Right lobe of liver (tissue), 6 donors: Measurements from ENCODE around the gene MAFF. TPM values are rescaled to one million over a fixed set of nuclear protein-coding genes. Genes with fewer than 3 reads are reported as not detected.
A peak's percentile ranks its signal among the peaks of the same experiment; 100 is the strongest.

Source experiments
- ATAC-seq, 4 donors: fragments of 200-7000 bp; cut with Tn5 transposase; one replicate each; pipeline ENCODE4 v1.9.1; 2020; ENCODE audit warnings: mild to moderate bottlenecking in 4 of 4, moderate library complexity in 4 of 4
- DNase-seq, 3 donors: peaks; one replicate each; pipeline ENCODE4 v3.0.0-alpha.2; 2020
- H3K27ac ChIP-seq, 3 donors: fragments of 200-600 bp; one replicate each; pipeline ENCODE4 v1.8.0; 2022
- H3K27me3 ChIP-seq, 2 donors: fragments of 200-600 bp; one replicate each; pipeline ENCODE4 v1.8.0; 2022
- H3K36me3 ChIP-seq, 4 donors: fragments of 200-600 bp; sonication (generic) in 1 of 4; one replicate each; pipeline versions ENCODE4 v1.5.1 to v1.8.0; 2017 to 2022; ENCODE audit warnings: control low read depth in 1 of 4
- H3K4me1 ChIP-seq, 4 donors: fragments of 200-600 bp; sonication (generic) in 1 of 4; one replicate each; pipeline versions ENCODE4 v1.5.1 to v1.8.0; 2017 to 2022; ENCODE audit warnings: control low read depth in 1 of 4
- H3K4me3 ChIP-seq, 3 donors: fragments of 200-600 bp; one replicate each; pipeline ENCODE4 v1.8.0; 2022
- H3K9me3 ChIP-seq, 4 donors: fragments of 200-600 bp; sonication (generic) in 1 of 4; one replicate each; pipeline versions ENCODE4 v1.5.1 to v1.8.0; 2017 to 2022; ENCODE audit warnings: control low read depth in 1 of 4
- POLR2A ChIP-seq: fragments of 450-650 bp; IDR thresholded peaks from one replicate; pipeline ENCODE4 v1.6.1; 2017; ENCODE audit warnings: antibody characterized with exemption, mild to moderate bottlenecking
- WGBS: methylation state at CpG from one replicate; pipeline ENCODE4 v1.1.6; 2018; ENCODE audit warnings: low coverage, low lambda C conversion rate; ENCODE audit not compliant: insufficient coverage; ENCODE audit errors: missing lambda C conversion rate; 5-methylcytosine and 5-hydroxymethylcytosine counted together
- intact Hi-C, 2 donors: fragments of 100-400 bp; cut with DNase I; formaldehyde crosslinking; loops; one replicate each; pipeline versions ENCODE4 v1.11.2 to v1.14.1; 2022
- total RNA-seq, 6 experiments: library from RNA; depleted of rRNA in 2 of 6; stranded (reverse); fragments of >200 nt in 2 of 6; fragmentation: NEBNext Ultra II Directional in 3 of 6; extraction: Animal tissue kit (Norgen Biotek cat#: 25700) in 3 of 6; gene quantifications; one replicate each; pipeline versions ENCODE4 v1.1.0 to v1.2.4, GENCODE V29; 2016 to 2023
- TF ChIP-seq, protein P1 (sequence below), 4 donors: fragments of 200-600 bp in 3 of 4; fragments of 450-650 bp in 1 of 4; IDR thresholded peaks; one replicate each; pipeline versions ENCODE4 v1.5.1 to v1.8.0; 2016 to 2022; ENCODE audit warnings: antibody characterized with exemption in 4 of 4, mild to moderate bottlenecking in 2 of 4
- donor health status: DM: no; HTN: yes; CAD: no.
- donor health status: DM: no; HTN: no; CAD: no.
- donor health status: DM: no; HTN: no; CAD: no.
- donor health status: DM: no; HTN: yes; CAD: no.
- donor health status: DM: no; HTN: yes; CAD: no.

The MAFF gene
- total RNA-seq, 6 experiments from 2014 or later, result 2.6 to 30.6 (median 11.0) TPM

DNA sequence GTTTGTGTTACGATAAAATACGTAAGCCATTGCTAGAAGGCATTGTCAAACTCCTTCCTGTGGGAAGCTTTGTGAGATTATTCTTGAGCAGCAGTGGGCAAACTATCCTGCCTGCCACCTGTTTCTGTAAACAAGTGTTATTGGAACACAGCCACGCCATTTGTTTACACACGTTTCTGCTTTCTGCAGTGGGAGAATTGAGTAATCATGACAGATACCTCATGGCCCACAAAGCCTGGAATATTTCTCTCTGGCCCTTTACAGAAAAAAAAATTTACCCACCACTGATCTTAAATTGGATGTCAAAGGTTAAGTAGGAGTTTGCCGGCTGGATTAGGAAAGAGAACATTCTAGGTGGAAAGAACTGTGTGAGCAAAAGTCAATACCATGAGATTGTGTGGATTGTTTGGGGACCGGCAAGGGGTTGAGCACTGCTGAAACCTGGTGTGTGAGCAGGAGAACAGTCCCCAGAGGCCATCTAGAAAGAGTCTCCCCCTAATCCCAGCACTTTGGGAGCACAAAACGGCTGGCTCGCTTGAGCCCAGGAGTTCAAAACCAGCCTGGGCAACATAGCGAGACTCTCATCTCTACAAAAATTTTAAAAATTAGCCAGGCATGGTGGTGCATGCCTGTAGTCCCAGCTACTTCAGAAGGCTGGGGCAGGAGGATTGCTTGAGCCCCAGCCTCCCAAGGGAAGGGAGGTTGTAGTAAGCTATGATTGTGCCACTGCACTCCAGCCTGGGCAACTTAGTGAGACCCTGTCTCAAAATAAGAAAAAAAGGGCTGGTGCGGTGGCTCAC lies 14.2 kb upstream of the MAFF start:
- Histone ChIP-seq H3K27me3 (no peaks in the 10 kb centered on the region), H3K9me3 (no peaks in the 10 kb centered on the region), H3K36me3 (no peaks in the 10 kb centered on the region), H3K27ac (peak overlapping the region; percentile 82 to 97 (median 87)), H3K4me1 (peaks cover 0 to 49% (median 20%) of the 10 kb centered on the region in 4 donors), H3K4me3 (no peak overlapping the region)
- intact Hi-C loops, result no loop called here
- ATAC-seq (peak; percentile 69 to 82 (median 78)), DNase-seq (peak in 1 of 3 donors; percentile 81)
- TF ChIP-seq, protein P1, sequence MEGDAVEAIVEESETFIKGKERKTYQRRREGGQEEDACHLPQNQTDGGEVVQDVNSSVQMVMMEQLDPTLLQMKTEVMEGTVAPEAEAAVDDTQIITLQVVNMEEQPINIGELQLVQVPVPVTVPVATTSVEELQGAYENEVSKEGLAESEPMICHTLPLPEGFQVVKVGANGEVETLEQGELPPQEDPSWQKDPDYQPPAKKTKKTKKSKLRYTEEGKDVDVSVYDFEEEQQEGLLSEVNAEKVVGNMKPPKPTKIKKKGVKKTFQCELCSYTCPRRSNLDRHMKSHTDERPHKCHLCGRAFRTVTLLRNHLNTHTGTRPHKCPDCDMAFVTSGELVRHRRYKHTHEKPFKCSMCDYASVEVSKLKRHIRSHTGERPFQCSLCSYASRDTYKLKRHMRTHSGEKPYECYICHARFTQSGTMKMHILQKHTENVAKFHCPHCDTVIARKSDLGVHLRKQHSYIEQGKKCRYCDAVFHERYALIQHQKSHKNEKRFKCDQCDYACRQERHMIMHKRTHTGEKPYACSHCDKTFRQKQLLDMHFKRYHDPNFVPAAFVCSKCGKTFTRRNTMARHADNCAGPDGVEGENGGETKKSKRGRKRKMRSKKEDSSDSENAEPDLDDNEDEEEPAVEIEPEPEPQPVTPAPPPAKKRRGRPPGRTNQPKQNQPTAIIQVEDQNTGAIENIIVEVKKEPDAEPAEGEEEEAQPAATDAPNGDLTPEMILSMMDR (IDR thresholded peaks at IDR 0.05), result no peak
- TF ChIP-seq POLR2A, result no peak
- 32% methylated on average over 10 of the region's 10 CpGs for WGBS

DNA sequence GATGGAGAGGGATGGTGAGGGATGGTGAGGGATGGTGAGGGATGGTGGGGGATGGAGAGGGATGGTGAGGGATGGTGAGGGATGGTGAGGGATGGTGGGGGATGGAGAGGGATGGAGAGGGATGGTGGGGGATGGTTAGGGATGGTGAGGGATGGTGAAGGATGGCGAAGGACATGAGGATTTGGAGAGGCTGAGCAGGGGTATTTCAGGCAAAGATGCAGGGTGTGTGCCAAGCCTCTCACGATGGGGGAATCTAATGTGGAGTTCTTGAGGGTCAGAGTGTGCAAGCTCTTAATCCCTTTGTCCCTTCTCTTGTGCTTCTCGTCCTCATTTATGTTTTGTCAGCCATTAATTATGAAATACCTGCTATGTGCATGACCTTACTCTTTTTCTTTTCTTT lies 12.7 kb upstream of the MAFF start:
- TF ChIP-seq, protein P1 (IDR thresholded peaks at IDR 0.05), result no peak
- TF ChIP-seq POLR2A, result no peak
- ATAC-seq (no peak), DNase-seq (no peak)
- no peak overlapping the region for H3K27ac ChIP-seq
- no peaks in the 10 kb centered on the region for H3K27me3 ChIP-seq
- no peak overlapping the region for H3K4me3 ChIP-seq
- 63% methylated on average over 3 of the region's 3 CpGs for WGBS
- no peaks in the 10 kb centered on the region for H3K9me3 ChIP-seq
- peaks cover 0 to 63% (median 26%) of the 10 kb centered on the region in 4 donors for H3K4me1 ChIP-seq
- intact Hi-C loops, result no loop called here
- no peaks in the 10 kb centered on the region for H3K36me3 ChIP-seq

DNA sequence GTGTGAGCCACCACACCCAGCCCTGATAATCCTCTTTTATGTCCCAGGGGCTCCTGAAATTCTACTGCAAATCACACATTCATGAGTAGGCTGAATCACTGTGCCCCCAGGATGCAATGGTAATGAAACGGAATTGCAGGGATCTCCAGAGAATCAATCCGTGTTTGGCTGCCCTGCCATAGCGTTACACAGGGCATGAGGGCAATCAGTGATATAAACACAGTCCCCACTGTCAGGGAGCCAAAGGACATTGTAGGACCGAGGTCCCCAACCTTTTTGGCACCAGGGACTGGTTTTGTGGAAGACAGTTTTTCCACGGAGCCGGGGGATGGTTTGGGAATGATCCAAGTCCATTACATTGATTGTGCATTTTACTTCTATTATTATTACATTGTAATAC lies 11.2 kb upstream of the MAFF start:
- intact Hi-C loops, result no loop called here
- ATAC-seq (peak; percentile 33 to 65 (median 54)), DNase-seq (peak in 2 of 3 donors; percentile 80 to 85)
- WGBS, result 27% methylated on average over 6 of the region's 6 CpGs
- Histone ChIP-seq H3K36me3 (no peaks in the 10 kb centered on the region), H3K27me3 (no peaks in the 10 kb centered on the region), H3K9me3 (no peaks in the 10 kb centered on the region), H3K27ac (peak overlapping the region in 1 of 3 donors; percentile 72), H3K4me3 (no peak overlapping the region), H3K4me1 (peaks cover 0 to 68% (median 28%) of the 10 kb centered on the region in 4 donors)
- TF ChIP-seq POLR2A, result no peak
- TF ChIP-seq, protein P1 (IDR thresholded peaks at IDR 0.05), result no peak

DNA sequence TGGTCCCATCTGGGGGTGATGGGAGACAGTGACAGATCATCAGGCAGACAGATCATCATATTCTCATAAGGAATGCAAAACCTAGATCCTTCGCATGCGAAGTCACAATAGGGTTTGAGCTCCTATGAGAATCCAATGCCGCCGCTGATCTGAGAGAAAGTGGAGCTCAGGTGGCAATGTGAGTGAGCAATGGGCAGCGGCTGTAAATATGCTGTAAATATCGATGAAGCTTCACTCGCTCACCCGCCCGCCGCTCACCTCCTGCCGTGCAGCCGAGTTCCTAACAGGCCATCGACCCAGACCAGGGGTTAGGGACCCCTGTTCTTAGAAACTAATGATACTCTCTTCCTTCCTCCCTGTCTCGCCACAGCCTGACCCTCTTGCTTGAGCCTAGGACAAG lies 10.7 kb upstream of the MAFF start:
- TF ChIP-seq, protein P1 (IDR thresholded peaks at IDR 0.05), result no peak
- no peak for TF ChIP-seq POLR2A
- DNase-seq, result no peak
- H3K4me3 ChIP-seq, result no peak overlapping the region
- H3K27ac ChIP-seq, result peak overlapping the region in 1 of 3 donors; percentile 72
- 75% methylated on average over 5 of the region's 14 CpGs for WGBS
- no peaks in the 10 kb centered on the region for H3K36me3 ChIP-seq
- intact Hi-C loops, result no loop called here
- H3K4me1 ChIP-seq, result peaks cover 0 to 68% (median 28%) of the 10 kb centered on the region in 4 donors
- H3K27me3 ChIP-seq, result no peaks in the 10 kb centered on the region
- H3K9me3 ChIP-seq, result no peaks in the 10 kb centered on the region
- ATAC-seq, result no peak
